ENCODE data around the gene TFCP2L1. TPM values are rescaled to one million over a fixed set of nuclear protein-coding genes. Genes with fewer than 3 reads are reported as not detected.

TFCP2L1 gene
- total RNA-seq, 1 donor from 2014 or later = not detected

DNA sequence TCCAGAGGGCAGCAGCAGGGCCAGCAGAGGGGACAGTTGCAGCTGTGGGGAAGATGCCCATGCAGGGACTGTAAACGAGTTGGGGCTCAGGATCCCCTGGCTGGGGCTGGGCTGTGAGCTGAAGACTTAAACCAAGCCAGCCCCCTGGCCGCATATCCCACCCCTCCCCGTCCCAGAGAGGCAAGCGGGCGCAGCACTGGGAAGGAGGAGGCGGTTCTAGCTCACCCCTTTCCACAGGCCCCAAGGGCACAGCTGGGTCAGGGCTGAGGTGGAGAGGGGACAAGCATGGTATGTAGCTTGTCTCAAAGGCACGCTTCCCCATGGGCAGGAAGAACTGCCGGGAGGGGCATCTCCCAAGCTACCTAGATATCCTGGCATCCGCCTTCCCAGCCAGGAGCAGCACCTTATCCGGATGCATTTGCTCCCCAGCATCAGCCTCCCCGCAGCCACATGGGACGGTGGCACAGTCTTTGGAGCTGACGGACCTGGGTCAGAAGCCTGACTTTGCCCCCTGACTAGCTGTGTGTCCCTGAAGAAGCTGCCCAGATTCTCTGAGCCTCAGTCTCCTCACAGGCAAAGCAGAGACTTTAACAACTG is 75.9 kb downstream of the TFCP2L1 start:
- no peak overlapping the region for H3K27ac Mint-ChIP-seq (ENCODE audit: unreplicated experiment)
- no peaks in the 10 kb centered on the region for H3K9me3 Mint-ChIP-seq
- H3K4me1 Mint-ChIP-seq = peaks cover 6% of the 10 kb centered on the region
- no peak overlapping the region for H3K4me3 Mint-ChIP-seq
- H3K36me3 Mint-ChIP-seq (ENCODE audit: low read depth) = no peaks in the 10 kb centered on the region
- TF ChIP-seq, protein P1, sequence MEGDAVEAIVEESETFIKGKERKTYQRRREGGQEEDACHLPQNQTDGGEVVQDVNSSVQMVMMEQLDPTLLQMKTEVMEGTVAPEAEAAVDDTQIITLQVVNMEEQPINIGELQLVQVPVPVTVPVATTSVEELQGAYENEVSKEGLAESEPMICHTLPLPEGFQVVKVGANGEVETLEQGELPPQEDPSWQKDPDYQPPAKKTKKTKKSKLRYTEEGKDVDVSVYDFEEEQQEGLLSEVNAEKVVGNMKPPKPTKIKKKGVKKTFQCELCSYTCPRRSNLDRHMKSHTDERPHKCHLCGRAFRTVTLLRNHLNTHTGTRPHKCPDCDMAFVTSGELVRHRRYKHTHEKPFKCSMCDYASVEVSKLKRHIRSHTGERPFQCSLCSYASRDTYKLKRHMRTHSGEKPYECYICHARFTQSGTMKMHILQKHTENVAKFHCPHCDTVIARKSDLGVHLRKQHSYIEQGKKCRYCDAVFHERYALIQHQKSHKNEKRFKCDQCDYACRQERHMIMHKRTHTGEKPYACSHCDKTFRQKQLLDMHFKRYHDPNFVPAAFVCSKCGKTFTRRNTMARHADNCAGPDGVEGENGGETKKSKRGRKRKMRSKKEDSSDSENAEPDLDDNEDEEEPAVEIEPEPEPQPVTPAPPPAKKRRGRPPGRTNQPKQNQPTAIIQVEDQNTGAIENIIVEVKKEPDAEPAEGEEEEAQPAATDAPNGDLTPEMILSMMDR (conservative IDR thresholded peaks at IDR 0.05) = no peak
- no peak for DNase-seq (ENCODE audit: low read depth, low spot score)
- H3K27me3 Mint-ChIP-seq (ENCODE audit: low read depth) = no peaks in the 10 kb centered on the region

GRCh38 chr2:121207494-121207893 is 77.5 kb downstream of the TFCP2L1 start:
- Mint-ChIP-seq H3K36me3 (ENCODE audit: low read depth) (no peaks in the 10 kb centered on the region), H3K4me1 (no peaks in the 10 kb centered on the region), H3K4me3 (no peak overlapping the region), H3K27ac (ENCODE audit: unreplicated experiment) (no peak overlapping the region), H3K27me3 (ENCODE audit: low read depth) (no peaks in the 10 kb centered on the region), H3K9me3 (no peaks in the 10 kb centered on the region)
- DNase-seq (ENCODE audit: low read depth, low spot score) = no peak
- TF ChIP-seq, protein P1 (conservative IDR thresholded peaks at IDR 0.05) = no peak

GRCh38 chr2:121205321-121205942 is 79.6 kb downstream of the TFCP2L1 start:
- TF ChIP-seq, protein P1 (conservative IDR thresholded peaks at IDR 0.05) = no peak
- Mint-ChIP-seq H3K4me1 (no peaks in the 10 kb centered on the region), H3K27ac (ENCODE audit: unreplicated experiment) (no peak overlapping the region), H3K4me3 (no peak overlapping the region), H3K27me3 (ENCODE audit: low read depth) (no peaks in the 10 kb centered on the region), H3K9me3 (no peaks in the 10 kb centered on the region), H3K36me3 (ENCODE audit: low read depth) (no peaks in the 10 kb centered on the region)
- no peak for DNase-seq (ENCODE audit: low read depth, low spot score)

GRCh38 chr2:121203591-121204249 is 81.3 kb downstream of the TFCP2L1 start:
- no peak overlapping the region for H3K4me3 Mint-ChIP-seq
- no peaks in the 10 kb centered on the region for H3K4me1 Mint-ChIP-seq
- DNase-seq (ENCODE audit: low read depth, low spot score) = no peak
- H3K36me3 Mint-ChIP-seq (ENCODE audit: low read depth) = no peaks in the 10 kb centered on the region
- H3K27me3 Mint-ChIP-seq (ENCODE audit: low read depth) = no peaks in the 10 kb centered on the region
- H3K27ac Mint-ChIP-seq (ENCODE audit: unreplicated experiment) = no peak overlapping the region
- no peaks in the 10 kb centered on the region for H3K9me3 Mint-ChIP-seq
- TF ChIP-seq, protein P1 (conservative IDR thresholded peaks at IDR 0.05) = no peak

- H3K9me3 Mint-ChIP-seq = no peaks in the 10 kb centered on the region
- no peaks in the 10 kb centered on the region for H3K4me1 Mint-ChIP-seq
- DNase-seq (ENCODE audit: low read depth, low spot score) = no peak
- no peaks in the 10 kb centered on the region for H3K27me3 Mint-ChIP-seq (ENCODE audit: low read depth)
- H3K4me3 Mint-ChIP-seq = no peak overlapping the region
- no peak overlapping the region for H3K27ac Mint-ChIP-seq (ENCODE audit: unreplicated experiment)
- TF ChIP-seq, protein P1 (conservative IDR thresholded peaks at IDR 0.05) = no peak
- H3K36me3 Mint-ChIP-seq (ENCODE audit: low read depth) = no peaks in the 10 kb centered on the region
Measured at GRCh38 chr2:121202541-121203310, 82.3 kb downstream of the TFCP2L1 start.
